ENCODE measurements around the gene HOXC6.

DNA sequence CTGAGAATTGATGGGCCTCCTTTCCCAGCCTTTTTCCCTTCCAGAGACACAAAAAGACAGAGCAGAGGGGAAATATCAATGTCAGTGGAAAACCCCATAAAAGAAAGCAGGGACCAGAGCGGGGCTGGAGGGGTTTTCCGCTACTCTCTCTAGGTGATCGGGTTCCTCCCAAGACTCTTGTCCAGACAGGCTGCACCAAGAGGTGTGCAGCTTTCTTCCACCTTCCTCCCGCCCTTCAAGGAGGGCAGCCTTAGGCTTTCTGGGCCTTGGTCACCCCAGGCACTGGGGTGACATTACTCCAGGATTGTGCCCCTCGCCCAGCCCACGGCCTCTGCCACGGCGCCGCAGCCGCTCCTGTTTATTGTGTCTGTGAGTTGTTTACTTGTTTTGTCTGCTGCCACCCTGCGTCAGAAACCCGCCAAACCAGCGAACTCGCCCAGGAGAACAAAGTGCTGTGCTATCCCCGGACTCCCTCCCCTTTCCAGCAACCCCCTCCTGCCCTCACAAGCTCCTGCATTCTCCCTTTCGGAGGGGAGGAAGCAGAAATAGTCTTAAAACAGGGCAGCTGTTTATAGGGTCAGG, 6.7 kb upstream of the HOXC6 start:
- no peak for TF ChIP-seq POLR2AphosphoS5 (IDR thresholded peaks at IDR 0.05; ENCODE audit: low read depth, low read length)
- TF ChIP-seq POU2F2 (IDR thresholded peaks at IDR 0.05; ENCODE audit: low read depth, low read length), result no peak
- TF ChIP-seq POLR2A (IDR thresholded peaks at IDR 0.05; ENCODE audit: low read depth, low read length), result no peak
- TF ChIP-seq TAF1 (IDR thresholded peaks at IDR 0.05; ENCODE audit: low read depth, low read length), result no peak

Data from GM12891 (cell line).